Upper lobe of left lung (tissue), 4 donors: Measurements from ENCODE around the gene RNF26.

Experiments used
- CTCF ChIP-seq, 6 experiments: fragments of 450-650 bp in 4 of 6; fragments of 200-600 bp in 2 of 6; sonication (generic) in 2 of 6; IDR thresholded peaks; one replicate each; pipeline ENCODE4 v1.5.1; 2016 to 2019; ENCODE audit warnings: antibody characterized with exemption in 6 of 6
- POLR2A ChIP-seq, 4 donors: fragments of 450-650 bp; IDR thresholded peaks; one replicate each; pipeline ENCODE4 v1.5.1; 2016 to 2017; ENCODE audit warnings: antibody characterized with exemption in 4 of 4, mild to moderate bottlenecking in 2 of 4

GRCh38 chr11:119382101-119382500 lies 47.8 kb downstream of the RNF26 start:
- no peak for TF ChIP-seq POLR2A (IDR thresholded peaks at IDR 0.05)
- TF ChIP-seq CTCF (IDR thresholded peaks at IDR 0.05) = no peak
